DMS153 treated with DMSO at 0.1 percent for 48 hours (cell line): ENCODE measurements around the gene PIGX.
"Not testable (repeated sequence)": the region's sequence is repeated elsewhere in the genome, so short reads cannot be mapped to it uniquely, and the experiment has no call there.

Source experiments
- DNase-seq: peaks from one replicate; lab custom pipeline; 2025; ENCODE audit not compliant: unreplicated experiment; lab: John Stamatoyannopoulos, UW

PIGX gene

GRCh38 chr3:196700801-196701200 lies 11.4 kb upstream of the PIGX start:
- no peak for DNase-seq

GRCh38 chr3:196706327-196706726 lies 5.8 kb upstream of the PIGX start:
- DNase-seq: no peak

GRCh38 chr3:196706731-196707130 lies 5.4 kb upstream of the PIGX start:
- no peak for DNase-seq

- DNase-seq: no peak
Measured at GRCh38 chr3:196707566-196707965, 4.6 kb upstream of the PIGX start.

- DNase-seq: no peak
Measured at GRCh38 chr3:196708467-196708866, 3.7 kb upstream of the PIGX start.

GRCh38 chr3:196712514-196713413 lies 587 bp downstream of the PIGX start:
- DNase-seq: peak; percentile 70

GRCh38 chr3:196717162-196717561 lies 5.0 kb downstream of the PIGX start:
- DNase-seq: not testable (repeated sequence)

GRCh38 chr3:196721097-196721496 lies 8.9 kb downstream of the PIGX start:
- DNase-seq: no peak

- DNase-seq: no peak
Measured at GRCh38 chr3:196726788-196727675, 14.9 kb downstream of the PIGX start.

GRCh38 chr3:196735751-196736150 lies 23.6 kb downstream of the PIGX start:
- no peak for DNase-seq

GRCh38 chr3:196736670-196737374 lies 24.6 kb downstream of the PIGX start:
- no peak for DNase-seq

GRCh38 chr3:196737655-196738054 lies 25.5 kb downstream of the PIGX start:
- DNase-seq: no peak

- DNase-seq: peak; percentile 58
Measured at GRCh38 chr3:196739671-196740480, 27.7 kb downstream of the PIGX start, which contains the start of gene PAK2. Gene PAK2, plus strand, starts transcription at chr3:196739857. Its CDS starts 42,790 bp downstream, at chr3:196782647.

GRCh38 chr3:196740481-196741248 lies 28.5 kb downstream of the PIGX start:
- peak; percentile 48 for DNase-seq

- no peak for DNase-seq
Measured at GRCh38 chr3:196741249-196741889, 29.2 kb downstream of the PIGX start.

- not testable (repeated sequence) for DNase-seq
Measured at GRCh38 chr3:196743569-196743968, 31.4 kb downstream of the PIGX start.

GRCh38 chr3:196749125-196749524 lies 36.9 kb downstream of the PIGX start:
- no peak for DNase-seq

- DNase-seq: no peak
Measured at GRCh38 chr3:196753201-196753600, 41.0 kb downstream of the PIGX start.
